Measurements from ENCODE around the gene KLHL29. TPM values are rescaled to one million over a fixed set of nuclear protein-coding genes. Genes with fewer than 3 reads are reported as not detected.

Gene KLHL29
- total and polyA plus RNA-seq, 2 donors (not counting 1 experiment from before 2014, with no cell fraction given), result 1.3 to 3.4 TPM

DNA sequence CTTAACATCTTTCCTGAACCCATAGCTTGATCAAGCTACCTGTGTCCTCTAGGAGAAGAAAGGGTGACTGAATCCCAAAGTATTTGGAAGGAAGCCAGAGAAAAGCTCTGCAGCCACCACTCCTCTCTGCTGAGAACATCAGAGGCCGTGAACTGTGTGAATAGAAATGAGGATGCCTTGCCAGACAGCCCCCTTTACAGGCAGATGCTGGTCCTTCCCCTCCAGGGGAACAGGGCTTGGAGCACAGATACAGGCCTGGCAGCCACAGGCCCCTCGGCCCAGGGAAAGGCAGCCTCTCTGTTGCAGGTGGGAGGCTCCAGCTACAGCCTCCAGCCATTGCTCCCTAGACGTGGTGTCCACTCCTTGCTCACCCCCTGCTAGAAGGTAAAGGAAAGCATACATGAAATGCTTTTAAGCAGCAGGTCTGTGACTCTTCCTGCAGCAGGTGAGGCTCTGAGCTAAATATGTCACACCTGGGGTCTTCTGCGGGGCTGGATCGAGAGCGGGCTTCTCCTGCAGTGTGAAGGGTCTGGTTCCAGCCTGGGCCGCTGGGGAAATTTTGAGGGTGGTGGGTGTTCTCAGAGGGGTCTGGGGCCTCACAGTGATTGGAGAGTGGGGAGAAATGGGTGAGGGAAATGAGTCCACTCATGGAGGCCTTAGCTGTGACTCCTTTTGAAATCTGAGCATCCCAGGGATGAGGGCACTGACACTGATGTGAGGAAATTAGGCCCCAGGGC is 234.0 kb downstream of the KLHL29 start:
- Histone ChIP-seq H3K4me3 (ENCODE audit: control extremely low read depth in 1 of 5, extremely low read depth in 1 of 5, insufficient read depth in 1 of 5, low read depth in 2 of 5, low read length in 4 of 5) (no peak overlapping the region), H3K4me1 (ENCODE audit: control insufficient read depth in 2 of 2, insufficient read depth in 2 of 2, low read length in 2 of 2) (no peaks in the 10 kb centered on the region), H3K27ac (ENCODE audit: low read length in 2 of 2) (no peak overlapping the region), H3K36me3 (replicated peaks in 1 of 2; ENCODE audit: control extremely low read depth in 1 of 2, control insufficient read depth in 1 of 2, extremely low read depth in 1 of 2, insufficient read depth in 2 of 2, low read length in 1 of 2) (no peaks in the 10 kb centered on the region), H4K20me1 (ENCODE audit: control insufficient read depth, insufficient read depth, low read length, poor library complexity, severe bottlenecking) (no peaks in the 10 kb centered on the region), H3K79me2 (ENCODE audit: control insufficient read depth, insufficient read depth, low read length) (no peaks in the 10 kb centered on the region), H2AFZ (ENCODE audit: insufficient read depth, low read depth, low read length, poor library complexity, severe bottlenecking) (no peak overlapping the region), H3K27me3 (replicated peaks in 1 of 4; ENCODE audit: control extremely low read depth in 1 of 4, control insufficient read depth in 3 of 4, insufficient read depth in 4 of 4, low read length in 3 of 4) (peaks cover 0 to 3% (median 0%) of the 10 kb centered on the region in 4 experiments), H3K9ac (ENCODE audit: low read length) (no peak overlapping the region), H3K4me2 (replicated peaks; ENCODE audit: low read depth, low read length, poor library complexity, severe bottlenecking) (no peak overlapping the region), H3K9me3 (ENCODE audit: control extremely low read depth in 1 of 3, control insufficient read depth in 2 of 3, insufficient read depth in 1 of 3, low read length in 2 of 3) (peaks cover 0 to 21% (median under 1%) of the 10 kb centered on the region in 3 donors)
- ChIA-PET CTCF (no interaction called here), POLR2A (no interaction called here)
- H3K27ac Mint-ChIP-seq, result no peak overlapping the region
- ATAC-seq (ENCODE audit: low read depth) (no peak), DNase-seq (no peak)
- intact Hi-C loops (cut with micrococcal nuclease), result no loop called here
- TF ChIP-seq EZH2 (IDR thresholded peaks at IDR 0.05; ENCODE audit: borderline replicate concordance, insufficient read depth, low read depth, low read length, poor library complexity, severe bottlenecking) (no peak), CTCF (IDR thresholded peaks at IDR 0.05) (no peak)
- H3K9me3 Mint-ChIP-seq (ENCODE audit: insufficient read depth), result peaks cover 4% of the 10 kb centered on the region
- 83% methylated on average over 7 of the region's 7 CpGs for WGBS (ENCODE audit: insufficient coverage)
- H3K4me1 Mint-ChIP-seq, result peaks cover 10% of the 10 kb centered on the region
- H3K4me3 Mint-ChIP-seq, result no peak overlapping the region
- H3K27me3 Mint-ChIP-seq, result peaks cover 3% of the 10 kb centered on the region

GRCh38 chr2:23619941-23620340 is 235.0 kb downstream of the KLHL29 start:
- H3K27ac Mint-ChIP-seq, result no peak overlapping the region
- no peak overlapping the region for H3K4me3 ChIP-seq (ENCODE audit: control extremely low read depth in 1 of 5, extremely low read depth in 1 of 5, insufficient read depth in 1 of 5, low read depth in 2 of 5, low read length in 4 of 5)
- H3K9me3 Mint-ChIP-seq (ENCODE audit: insufficient read depth), result peaks cover 7% of the 10 kb centered on the region
- H3K4me3 Mint-ChIP-seq, result no peak overlapping the region
- H3K9me3 ChIP-seq (ENCODE audit: control extremely low read depth in 1 of 3, control insufficient read depth in 2 of 3, insufficient read depth in 1 of 3, low read length in 2 of 3), result peaks cover 0 to 27% (median 7%) of the 10 kb centered on the region in 3 donors
- no peaks in the 10 kb centered on the region for H3K36me3 ChIP-seq (replicated peaks in 1 of 2; ENCODE audit: control extremely low read depth in 1 of 2, control insufficient read depth in 1 of 2, extremely low read depth in 1 of 2, insufficient read depth in 2 of 2, low read length in 1 of 2)
- no peaks in the 10 kb centered on the region for H3K79me2 ChIP-seq (ENCODE audit: control insufficient read depth, insufficient read depth, low read length)
- intact Hi-C loops (cut with micrococcal nuclease), result no loop called here
- no peak for DNase-seq
- H3K4me2 ChIP-seq (replicated peaks; ENCODE audit: low read depth, low read length, poor library complexity, severe bottlenecking), result no peak overlapping the region
- TF ChIP-seq EZH2 (IDR thresholded peaks at IDR 0.05; ENCODE audit: borderline replicate concordance, insufficient read depth, low read depth, low read length, poor library complexity, severe bottlenecking) (no peak), CTCF (IDR thresholded peaks at IDR 0.05) (no peak)
- 88% methylated on average over 4 of the region's 7 CpGs for WGBS (ENCODE audit: insufficient coverage)
- no peak for ATAC-seq (ENCODE audit: low read depth)
- H3K4me1 Mint-ChIP-seq, result peaks cover 2% of the 10 kb centered on the region
- no peak overlapping the region for H3K27ac ChIP-seq (ENCODE audit: low read length in 2 of 2)
- H2AFZ ChIP-seq (ENCODE audit: insufficient read depth, low read depth, low read length, poor library complexity, severe bottlenecking), result no peak overlapping the region
- H3K27me3 Mint-ChIP-seq, result no peaks in the 10 kb centered on the region
- ChIA-PET CTCF (no interaction called here), POLR2A (no interaction called here)
- no peaks in the 10 kb centered on the region for H4K20me1 ChIP-seq (ENCODE audit: control insufficient read depth, insufficient read depth, low read length, poor library complexity, severe bottlenecking)
- H3K4me1 ChIP-seq (ENCODE audit: control insufficient read depth in 2 of 2, insufficient read depth in 2 of 2, low read length in 2 of 2), result no peaks in the 10 kb centered on the region
- no peaks in the 10 kb centered on the region for H3K27me3 ChIP-seq (replicated peaks in 1 of 4; ENCODE audit: control extremely low read depth in 1 of 4, control insufficient read depth in 3 of 4, insufficient read depth in 4 of 4, low read length in 3 of 4)
- no peak overlapping the region for H3K9ac ChIP-seq (ENCODE audit: low read length)

Measured in B cell (primary cell).